ENCODE data around the gene TRPC6.

The TRPC6 gene

GRCh38 chr11:101583251-101584128 is at the start of gene TRPC6:
TSS of gene TRPC6 (minus strand) at chr11:101584007. CDS start at chr11:101583503, 504 bp downstream.
- no peak for DNase-seq

- no peak for DNase-seq
Measured at GRCh38 chr11:101620026-101620425, 36.2 kb upstream of the TRPC6 start.

- DNase-seq, result no peak
Measured at GRCh38 chr11:101618709-101619108, 34.9 kb upstream of the TRPC6 start.

- DNase-seq, result no peak
Measured at GRCh38 chr11:101617735-101618332, 34.0 kb upstream of the TRPC6 start.

- no peak for DNase-seq
Measured at GRCh38 chr11:101612481-101612880, 28.7 kb upstream of the TRPC6 start.

- DNase-seq, result no peak
Measured at GRCh38 chr11:101600924-101601323, 17.1 kb upstream of the TRPC6 start.

GRCh38 chr11:101586965-101587364 is 3.2 kb upstream of the TRPC6 start:
- no peak for DNase-seq

- DNase-seq, result no peak
Measured at GRCh38 chr11:101584655-101585054, 848 bp upstream of the TRPC6 start.

- DNase-seq, result no peak
Measured at GRCh38 chr11:101584129-101584515, 315 bp upstream of the TRPC6 start.

- DNase-seq, result no peak
Measured at GRCh38 chr11:101582989-101583250, 887 bp downstream of the TRPC6 start.

- no peak for DNase-seq
Measured at GRCh38 chr11:101582236-101582988, 1.4 kb downstream of the TRPC6 start.

- DNase-seq, result no peak
Measured at GRCh38 chr11:101577461-101577860, 6.3 kb downstream of the TRPC6 start.

- no peak for DNase-seq
Measured at GRCh38 chr11:101576456-101576855, 7.4 kb downstream of the TRPC6 start.

- DNase-seq, result no peak
Measured at GRCh38 chr11:101574886-101575285, 8.9 kb downstream of the TRPC6 start.

- no peak for DNase-seq
Measured at GRCh38 chr11:101567071-101567470, 16.7 kb downstream of the TRPC6 start.

- no peak for DNase-seq
Measured at GRCh38 chr11:101566626-101567025, 17.2 kb downstream of the TRPC6 start.

GRCh38 chr11:101563166-101563565 is 20.6 kb downstream of the TRPC6 start:
- no peak for DNase-seq

- DNase-seq, result no peak
Measured at GRCh38 chr11:101555366-101555765, 28.4 kb downstream of the TRPC6 start.

- DNase-seq, result no peak
Measured at GRCh38 chr11:101553891-101554292, 29.9 kb downstream of the TRPC6 start.

- DNase-seq, result no peak
Measured at GRCh38 chr11:101552888-101553287, 30.9 kb downstream of the TRPC6 start.

- DNase-seq, result no peak
Measured at GRCh38 chr11:101528541-101528940, 55.3 kb downstream of the TRPC6 start.

- DNase-seq, result no peak
Measured at GRCh38 chr11:101523634-101524260, 60.1 kb downstream of the TRPC6 start.

GRCh38 chr11:101523193-101523592 is 60.6 kb downstream of the TRPC6 start:
- no peak for DNase-seq
